Measurements from ENCODE around the gene PCNX3. TPM values are rescaled to one million over a fixed set of nuclear protein-coding genes. Genes with fewer than 3 reads are reported as not detected.

The PCNX3 gene
- total RNA-seq, 1 experiment from 2014 or later, result 50.4 TPM

GRCh38 chr11:65621460-65621859 lies 5.9 kb downstream of the PCNX3 start:
- DNase-seq (ENCODE audit: low read depth, low spot score) (no peak), ATAC-seq (no peak)
- no peaks in the 10 kb centered on the region for H3K9me2 ChIP-seq (ENCODE audit: insufficient read depth)
- peaks cover 26% of the 10 kb centered on the region for H3K79me2 ChIP-seq (ENCODE audit: insufficient read depth, low read length)
- no peak overlapping the region for H3K4me2 ChIP-seq (ENCODE audit: low read length)
- peaks cover 22 to 29% of the 10 kb centered on the region in 2 experiments; a peak in 3 of 4 replicates for H3K36me3 ChIP-seq (ENCODE audit: control insufficient read depth in 1 of 2, insufficient read depth in 2 of 2, low read length in 2 of 2)
- H3K27me3 ChIP-seq (ENCODE audit: insufficient read depth, low read length), result no peaks in the 10 kb centered on the region
- no peaks in the 10 kb centered on the region for H4K20me1 ChIP-seq (ENCODE audit: insufficient read depth)
- ChIA-PET CTCF (no interaction called here), POLR2A (no interaction called here), RAD21 (ENCODE audit: low non-redundant PET in 1 of 2, low total read pairs in 2 of 2, uncharacterized antibody in 2 of 2, unreplicated experiment in 2 of 2) (no interaction called here)
- intact Hi-C loops (cut with micrococcal nuclease), result no loop called here
- BruUV-seq (replicated peaks), result no TSS peak
- no peaks in the 10 kb centered on the region for H3K9me3 ChIP-seq (ENCODE audit: control insufficient read depth in 1 of 2, insufficient read depth in 1 of 2, low read depth in 1 of 2, low read length in 2 of 2)
- peaks cover 4 to 9% of the 10 kb centered on the region in 2 experiments for H3K4me1 ChIP-seq (ENCODE audit: control insufficient read depth in 1 of 2, insufficient read depth in 2 of 2, low read length in 2 of 2)
- no peak overlapping the region for H3K9ac ChIP-seq (ENCODE audit: low read length)
- H2AFZ ChIP-seq (ENCODE audit: low read depth, low read length, poor library complexity, severe bottlenecking), result no peak overlapping the region
- TF ChIP-seq SIN3A (IDR thresholded peaks at IDR 0.05; ENCODE audit: low read depth), result no peak
- no peak for TF ChIP-seq CTCF (IDR thresholded peaks at IDR 0.05 in 2 of 3, conservative IDR thresholded peaks at IDR 0.05 in 1 of 3; ENCODE audit: borderline replicate concordance in 1 of 3, insufficient read depth in 1 of 3, low read depth in 2 of 3, low read length in 2 of 3)
- no peak for TF ChIP-seq SRF (IDR thresholded peaks at IDR 0.05; ENCODE audit: low read depth)
- no peak for TF ChIP-seq MAX (IDR thresholded peaks at IDR 0.05)
- no peak for TF ChIP-seq EZH2phosphoT487 (IDR thresholded peaks at IDR 0.05; ENCODE audit: borderline replicate concordance)
- no peak for TF ChIP-seq ZFX (IDR thresholded peaks at IDR 0.05)
- TF ChIP-seq CEBPB (IDR thresholded peaks at IDR 0.05; ENCODE audit: low read depth), result no peak
- no peak overlapping the region for H3K4me3 ChIP-seq (replicated peaks in 1 of 2; ENCODE audit: low read depth in 1 of 2, low read length in 2 of 2)
- no peak overlapping the region for H3K27ac ChIP-seq (ENCODE audit: low read depth, low read length)

GRCh38 chr11:65622011-65622410 lies 6.4 kb downstream of the PCNX3 start:
- Histone ChIP-seq H2AFZ (ENCODE audit: low read depth, low read length, poor library complexity, severe bottlenecking) (no peak overlapping the region), H3K9me2 (ENCODE audit: insufficient read depth) (no peaks in the 10 kb centered on the region), H3K27ac (ENCODE audit: low read depth, low read length) (no peak overlapping the region), H3K9ac (ENCODE audit: low read length) (no peak overlapping the region), H3K4me3 (replicated peaks in 1 of 2; ENCODE audit: low read depth in 1 of 2, low read length in 2 of 2) (no peak overlapping the region), H4K20me1 (ENCODE audit: insufficient read depth) (no peaks in the 10 kb centered on the region), H3K4me2 (ENCODE audit: low read length) (no peak overlapping the region), H3K27me3 (ENCODE audit: insufficient read depth, low read length) (no peaks in the 10 kb centered on the region), H3K36me3 (ENCODE audit: control insufficient read depth in 1 of 2, insufficient read depth in 2 of 2, low read length in 2 of 2) (peaks cover 22 to 32% of the 10 kb centered on the region in 2 experiments; a peak in 3 of 4 replicates), H3K9me3 (ENCODE audit: control insufficient read depth in 1 of 2, insufficient read depth in 1 of 2, low read depth in 1 of 2, low read length in 2 of 2) (no peaks in the 10 kb centered on the region), H3K79me2 (ENCODE audit: insufficient read depth, low read length) (peaks cover 21% of the 10 kb centered on the region), H3K4me1 (ENCODE audit: control insufficient read depth in 1 of 2, insufficient read depth in 2 of 2, low read length in 2 of 2) (peaks cover 3 to 4% of the 10 kb centered on the region in 2 experiments)
- DNase-seq (ENCODE audit: low read depth, low spot score) (no peak), ATAC-seq (no peak)
- BruUV-seq (replicated peaks), result no TSS peak
- POLR2A ChIA-PET, result no interaction called here
- intact Hi-C loops (cut with micrococcal nuclease), result no loop called here
- CTCF ChIA-PET, result no interaction called here
- RAD21 ChIA-PET (ENCODE audit: low non-redundant PET in 1 of 2, low total read pairs in 2 of 2, uncharacterized antibody in 2 of 2, unreplicated experiment in 2 of 2), result no interaction called here
- TF ChIP-seq CTCF (IDR thresholded peaks at IDR 0.05 in 2 of 3, conservative IDR thresholded peaks at IDR 0.05 in 1 of 3; ENCODE audit: borderline replicate concordance in 1 of 3, insufficient read depth in 1 of 3, low read depth in 2 of 3, low read length in 2 of 3) (no peak), CEBPB (IDR thresholded peaks at IDR 0.05; ENCODE audit: low read depth) (no peak), ZFX (IDR thresholded peaks at IDR 0.05) (no peak), POLR2A (IDR thresholded peaks at IDR 0.05; ENCODE audit: borderline replicate concordance, extremely low read depth, insufficient read depth, insufficient read length) (no peak), RAD21 (IDR thresholded peaks at IDR 0.05; ENCODE audit: low read depth) (no peak), CBX3 (IDR thresholded peaks at IDR 0.05; ENCODE audit: low read depth) (no peak), ZNF274 (IDR thresholded peaks at IDR 0.05; ENCODE audit: low read depth, low read length) (no peak), SIN3A (IDR thresholded peaks at IDR 0.05; ENCODE audit: low read depth) (no peak), POLR2AphosphoS5 (IDR thresholded peaks at IDR 0.05; ENCODE audit: low read depth, low read length) (no peak), EGR1 (IDR thresholded peaks at IDR 0.05; ENCODE audit: low read depth) (no peak), YY1 (IDR thresholded peaks at IDR 0.05; ENCODE audit: extremely low read depth, insufficient replicate concordance, low read depth, low read length) (no peak)

Measured in HCT116 (cell line).